Ovary (tissue), 9 donors: ENCODE results near the gene PCDHGB4. TPM values are rescaled to one million over a fixed set of nuclear protein-coding genes. Genes with fewer than 3 reads are reported as not detected.

ENCODE experiments used
- DNase-seq, 5 donors: peaks; one replicate each; pipeline ENCODE4 v3.0.0-alpha.2; 2019 to 2020
- H3K27ac ChIP-seq, 2 donors: fragments of 200-600 bp; one replicate each; pipeline versions ENCODE4 v1.5.1 to v1.8.0; 2019 to 2022
- H3K27me3 ChIP-seq: fragments of 200-600 bp; one replicate; pipeline ENCODE4 v1.8.0; 2022
- H3K36me3 ChIP-seq: fragments of 200-600 bp; sonication (generic); one replicate; pipeline ENCODE4 v1.5.1; 2019
- H3K4me1 ChIP-seq: one replicate; pipeline ENCODE4 v1.8.1; 2013; ENCODE audit warnings: mild to moderate bottlenecking, moderate library complexity; ENCODE audit not compliant: insufficient read depth
- H3K4me3 ChIP-seq: fragments of 200-600 bp; sonication (generic); one replicate; pipeline ENCODE4 v1.5.1; 2017
- H3K9me3 ChIP-seq, 2 donors: fragments of 200-600 bp in 1 of 2; sonication (generic) in 1 of 2; one replicate each; pipeline versions ENCODE4 v1.5.1 to v1.8.1; 2013 to 2019; ENCODE audit warnings: mild to moderate bottlenecking in 1 of 2, moderate library complexity in 1 of 2
- CTCF ChIP-seq, 3 donors: fragments of 450-650 bp in 2 of 3; fragments of 200-600 bp in 1 of 3; IDR thresholded peaks; one replicate each; pipeline versions ENCODE4 v1.5.1 to v1.8.0; 2016 to 2022; ENCODE audit warnings: antibody characterized with exemption in 3 of 3, mild to moderate bottlenecking in 1 of 3
- EP300 ChIP-seq: sonication (generic); formaldehyde crosslinking; IDR thresholded peaks from one replicate; pipeline ENCODE4 v1.6.1; 2017; ENCODE audit warnings: antibody characterized with exemption
- POLR2A ChIP-seq: fragments of 450-650 bp; IDR thresholded peaks from one replicate; pipeline ENCODE4 v1.6.1; 2017; ENCODE audit warnings: antibody characterized with exemption, mild to moderate bottlenecking, moderate library complexity
- WGBS, 3 donors: extraction: QIAGEN DNeasy Blood & Tissue Kit in 1 of 3; methylation state at CpG; one replicate each; pipeline versions ENCODE4 v1.1.5 to v1.1.7; 2013 to 2017; 5-methylcytosine and 5-hydroxymethylcytosine counted together
- intact Hi-C, 4 donors: fragments of 100-400 bp; cut with DNase I; formaldehyde crosslinking; loops; one replicate each; pipeline versions ENCODE4 v1.11.0 to v1.15.1; 2022 to 2023
- polyA plus RNA-seq, 2 donors: library from polyadenylated mRNA; stranded (reverse); fragments of 200-250 nt in 1 of 2; fragments of 350-450 nt in 1 of 2; fragmentation: Illumina TruSeq in 1 of 2; extraction: RNeasy Lipid Tissue Mini Kit (QIAGEN cat#74804) in 1 of 2; gene quantifications; one replicate each; pipeline ENCODE4 v1.2.3, GENCODE V29; 2013 to 2014
- total RNA-seq, 7 donors: library from RNA; depleted of rRNA in 2 of 7; stranded (reverse); fragments of >200 nt in 2 of 7; fragmentation: NEBNext Ultra II Directional in 3 of 7; extraction: Animal tissue kit (Norgen Biotek cat#: 25700) in 3 of 7; gene quantifications; one replicate each; pipeline versions ENCODE4 v1.1.0 to v1.2.4, GENCODE V29; 2016 to 2023
- donor health status: DM: no; HTN: no; CAD: no; lungs with moderate emphysema.
- donor health status: DM: no; HTN: no; CAD: no.
- donor health status: Bipolar disorder and iron deficiency.
- donor health status: DM: yes; HTN: yes; CAD: no.
- donor health status: DM: no; HTN: no; CAD: no.
- donor health status: DM: yes; HTN: yes; CAD: no.

PCDHGB4 gene
- total and polyA plus RNA-seq, 9 donors: 2.1 to 12.0 (median 7.9) TPM

DNA sequence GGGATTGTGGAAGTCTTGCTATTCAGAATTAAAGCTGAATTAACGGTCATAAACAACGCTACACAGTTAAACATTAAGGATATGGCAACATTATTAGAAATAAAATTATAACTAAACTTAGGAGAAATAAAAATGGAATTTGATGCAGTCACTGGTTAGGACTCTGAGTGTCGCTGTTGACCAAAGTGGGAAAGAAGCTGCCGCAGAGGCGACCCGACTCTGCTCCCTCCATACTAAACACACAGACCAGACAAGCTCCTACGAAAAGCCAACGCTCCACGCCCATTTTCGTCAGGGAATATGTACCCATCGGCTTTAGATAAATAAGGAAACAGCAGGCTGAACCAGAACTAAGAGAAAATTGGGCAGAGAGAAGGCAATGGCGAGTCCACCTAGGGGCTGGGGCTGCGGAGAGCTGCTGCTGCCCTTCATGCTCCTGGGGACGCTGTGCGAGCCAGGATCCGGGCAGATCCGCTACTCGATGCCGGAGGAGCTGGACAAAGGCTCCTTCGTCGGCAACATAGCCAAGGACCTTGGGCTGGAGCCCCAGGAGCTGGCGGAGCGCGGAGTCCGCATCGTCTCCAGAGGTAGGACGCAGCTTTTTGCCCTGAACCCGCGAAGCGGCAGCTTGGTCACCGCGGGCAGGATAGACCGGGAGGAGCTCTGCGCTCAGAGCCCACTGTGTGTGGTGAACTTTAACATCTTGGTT is 23.4 kb upstream of the PCDHGB4 start, which contains the start of gene PCDHGA5:
PCDHGA5 (plus strand) TSS at position 211 of the 709 bp plus-strand sequence; CDS start at position 380, 169 bp downstream.
- 11 to 18% (median 16%) methylated on average over 34 of the region's 34 CpGs for WGBS, 3 donors
- Histone ChIP-seq H3K4me3 (peak within 1 kb of the TSS; percentile 17), H3K36me3 (no peaks in the 10 kb centered on the region), H3K9me3 (peaks cover 0 to 52% of the 10 kb centered on the region in 2 donors), H3K27ac (no peak within 1 kb of the TSS), H3K4me1 (no peaks in the 10 kb centered on the region), H3K27me3 (no peaks in the 10 kb centered on the region)
- intact Hi-C loops: no loop called here
- no peak for DNase-seq
- TF ChIP-seq EP300: no peak
- no peak for TF ChIP-seq POLR2A
- no peak for TF ChIP-seq CTCF (IDR thresholded peaks at IDR 0.05)

DNA sequence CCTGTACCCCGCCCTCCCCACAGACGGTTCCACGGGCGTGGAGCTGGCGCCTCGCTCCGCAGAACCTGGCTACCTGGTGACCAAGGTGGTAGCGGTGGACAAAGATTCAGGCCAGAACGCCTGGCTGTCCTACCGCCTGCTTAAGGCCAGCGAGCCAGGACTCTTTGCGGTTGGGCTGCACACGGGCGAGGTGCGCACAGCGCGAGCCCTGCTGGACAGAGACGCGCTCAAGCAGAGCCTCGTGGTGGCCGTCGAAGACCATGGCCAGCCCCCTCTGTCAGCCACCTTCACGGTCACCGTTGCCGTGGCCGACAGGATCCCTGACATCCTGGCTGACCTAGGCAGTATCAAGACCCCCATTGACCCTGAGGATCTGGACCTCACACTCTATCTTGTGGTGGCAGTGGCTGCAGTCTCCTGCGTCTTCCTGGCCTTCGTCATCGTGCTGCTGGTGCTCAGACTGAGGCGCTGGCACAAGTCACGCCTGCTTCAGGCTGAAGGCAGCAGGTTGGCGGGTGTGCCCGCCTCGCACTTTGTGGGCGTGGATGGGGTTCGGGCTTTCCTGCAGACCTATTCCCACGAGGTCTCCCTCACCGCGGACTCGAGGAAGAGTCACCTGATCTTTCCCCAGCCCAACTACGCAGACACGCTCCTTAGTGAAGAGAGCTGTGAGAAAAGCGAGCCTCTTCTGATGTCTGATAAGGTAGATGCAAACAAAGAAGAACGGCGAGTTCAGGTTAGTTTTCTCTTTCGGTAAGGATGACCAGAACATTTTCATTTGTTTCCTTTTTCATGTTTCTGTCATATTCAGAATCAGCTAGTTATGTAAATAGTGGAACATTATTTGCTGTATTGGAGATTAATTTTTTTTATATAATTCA is 21.2 kb upstream of the PCDHGB4 start:
- H3K4me1 ChIP-seq: no peaks in the 10 kb centered on the region
- no peak for DNase-seq
- no peak overlapping the region for H3K27ac ChIP-seq
- WGBS, 3 donors: 28 to 44% (median 29%) methylated on average over 36 to 46 of the region's 46 CpGs
- no peaks in the 10 kb centered on the region for H3K36me3 ChIP-seq
- intact Hi-C loops: no loop called here
- peaks cover 0 to 53% of the 10 kb centered on the region in 2 donors for H3K9me3 ChIP-seq
- TF ChIP-seq EP300 (no peak), CTCF (IDR thresholded peaks at IDR 0.05) (no peak), POLR2A (no peak)
- no peak overlapping the region for H3K4me3 ChIP-seq
- H3K27me3 ChIP-seq: no peaks in the 10 kb centered on the region

- Histone ChIP-seq H3K4me3 (no peak within 1 kb of the TSS), H3K27me3 (no peaks in the 10 kb centered on the region), H3K9me3 (peaks cover 5 to 45% of the 10 kb centered on the region in 2 donors), H3K27ac (no peak within 1 kb of the TSS), H3K4me1 (no peaks in the 10 kb centered on the region), H3K36me3 (no peaks in the 10 kb centered on the region)
- 16 to 22% (median 21%) methylated on average over 32 of the region's 32 CpGs for WGBS, 3 donors
- no peak for DNase-seq
- no peak for TF ChIP-seq EP300
- intact Hi-C loops: no loop called here
Measured at GRCh38 chr5:141369994-141370848, 17.3 kb upstream of the PCDHGB4 start, which contains the start of gene PCDHGB3. Gene PCDHGB3, plus strand, starts transcription at chr5:141370242. Its CDS starts 153 bp downstream, at chr5:141370395.

DNA sequence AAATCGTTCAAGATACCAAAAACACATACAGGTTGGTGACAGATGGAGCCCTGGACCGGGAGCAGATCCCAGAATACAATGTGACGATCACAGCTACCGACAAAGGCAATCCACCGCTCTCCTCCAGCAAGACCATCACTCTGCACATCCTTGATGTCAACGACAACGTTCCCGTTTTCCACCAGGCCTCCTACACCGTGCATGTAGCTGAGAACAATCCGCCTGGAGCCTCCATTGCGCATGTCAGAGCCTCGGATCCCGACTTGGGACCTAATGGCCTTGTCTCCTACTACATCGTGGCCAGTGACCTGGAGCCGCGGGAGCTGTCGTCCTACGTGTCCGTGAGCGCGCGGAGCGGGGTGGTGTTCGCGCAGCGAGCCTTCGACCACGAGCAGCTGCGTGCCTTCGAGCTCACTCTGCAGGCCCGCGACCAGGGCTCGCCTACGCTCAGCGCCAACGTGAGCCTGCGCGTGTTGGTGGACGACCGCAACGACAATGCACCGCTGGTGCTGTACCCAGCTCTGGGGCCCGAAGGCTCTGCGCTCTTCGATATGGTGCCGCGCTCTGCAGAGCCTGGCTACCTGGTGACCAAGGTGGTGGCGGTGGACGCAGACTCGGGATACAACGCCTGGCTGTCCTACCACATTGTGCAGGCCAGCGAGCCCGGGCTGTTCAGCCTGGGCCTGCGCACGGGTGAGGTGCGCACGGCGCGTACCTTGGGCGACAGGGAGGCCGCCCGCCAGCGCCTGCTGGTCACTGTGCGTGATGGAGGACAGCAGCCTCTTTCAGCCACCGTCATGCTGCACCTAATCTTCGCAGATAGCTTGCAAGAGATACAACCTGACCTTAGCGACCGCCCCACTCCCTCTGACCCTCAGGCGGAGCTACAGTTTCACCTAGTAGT is 15.7 kb upstream of the PCDHGB4 start:
- no peak for DNase-seq
- H3K4me3 ChIP-seq: no peak overlapping the region
- no peaks in the 10 kb centered on the region for H3K36me3 ChIP-seq
- no peaks in the 10 kb centered on the region for H3K4me1 ChIP-seq
- WGBS, 3 donors: 28 to 40% (median 30%) methylated on average over 47 to 69 of the region's 69 CpGs
- intact Hi-C loops: no loop called here
- peaks cover 5 to 44% of the 10 kb centered on the region in 2 donors for H3K9me3 ChIP-seq
- TF ChIP-seq POLR2A (no peak), EP300 (no peak), CTCF (IDR thresholded peaks at IDR 0.05) (no peak)
- H3K27ac ChIP-seq: no peak overlapping the region
- no peaks in the 10 kb centered on the region for H3K27me3 ChIP-seq
